NK-92 treated with Interleukin-12 subunit alpha and Interleukin-12 subunit beta, amount 100 ng/mL, for 24 hours (cell line): Measurements from ENCODE around the gene SFTPD.
"Not testable (repeated sequence)": the region's sequence is repeated elsewhere in the genome, so short reads cannot be mapped to it uniquely, and the experiment has no call there.

Experiments used
- DNase-seq: peaks from one replicate; lab custom pipeline; 2025; lab: John Stamatoyannopoulos, UW

SFTPD gene

GRCh38 chr10:79948976-79949722, at the start of gene SFTPD:
SFTPD (minus strand) TSS chr10:79949105; CDS start chr10:79946659, 2,446 bp downstream.
- no peak for DNase-seq

- no peak for DNase-seq
Measured at GRCh38 chr10:79995979-79996634, 47.2 kb upstream of the SFTPD start.

GRCh38 chr10:79994556-79994955, 45.7 kb upstream of the SFTPD start:
- no peak for DNase-seq

GRCh38 chr10:79988199-79988598, 39.3 kb upstream of the SFTPD start:
- not testable (repeated sequence) for DNase-seq

GRCh38 chr10:79986661-79987060, 37.8 kb upstream of the SFTPD start:
- not testable (repeated sequence) for DNase-seq

- DNase-seq: no peak
Measured at GRCh38 chr10:79985481-79986072, 36.7 kb upstream of the SFTPD start.

GRCh38 chr10:79984851-79985250, 35.9 kb upstream of the SFTPD start:
- peak; percentile 72 for DNase-seq

GRCh38 chr10:79983286-79983909, 34.5 kb upstream of the SFTPD start:
- no peak for DNase-seq

GRCh38 chr10:79982861-79983260, 34.0 kb upstream of the SFTPD start:
- DNase-seq: no peak

- DNase-seq: no peak
Measured at GRCh38 chr10:79982362-79982800, 33.5 kb upstream of the SFTPD start.

GRCh38 chr10:79981450-79982361, 32.8 kb upstream of the SFTPD start:
- no peak for DNase-seq

- no peak for DNase-seq
Measured at GRCh38 chr10:79980711-79981110, 31.8 kb upstream of the SFTPD start.

- no peak for DNase-seq
Measured at GRCh38 chr10:79979976-79980687, 31.2 kb upstream of the SFTPD start.

GRCh38 chr10:79979310-79979975, 30.5 kb upstream of the SFTPD start:
- DNase-seq: no peak

GRCh38 chr10:79976999-79977398, 28.1 kb upstream of the SFTPD start:
- no peak for DNase-seq

GRCh38 chr10:79970062-79970461, 21.2 kb upstream of the SFTPD start:
- DNase-seq: no peak

- DNase-seq: no peak
Measured at GRCh38 chr10:79947787-79948424, 999 bp downstream of the SFTPD start.

- DNase-seq: no peak
Measured at GRCh38 chr10:79947083-79947415, 1.9 kb downstream of the SFTPD start.

GRCh38 chr10:79946271-79947082, 2.4 kb downstream of the SFTPD start:
- DNase-seq: no peak
